Mammary epithelial cell (primary cell): Measurements from ENCODE around the gene RARA.

Source experiments
- EZH2 ChIP-seq: IDR thresholded peaks from 2 replicates; pipeline ENCODE4 v1.6.1; 2012; ENCODE audit warnings: low read length, inconsistent platforms, borderline replicate concordance
- TF ChIP-seq, protein P1 (sequence below), 2 donors: IDR thresholded peaks in 1 of 2; conservative IDR thresholded peaks in 1 of 2; 2 replicates each; pipeline ENCODE4 v1.5.1; 2011 to 2012; ENCODE audit warnings: inconsistent platforms in 2 of 2, low read length in 2 of 2, mild to moderate bottlenecking in 2 of 2, control low read depth in 1 of 2, low read depth in 1 of 2; ENCODE audit not compliant: insufficient read depth in 1 of 2; ENCODE audit errors: extremely low read depth in 1 of 2

DNA sequence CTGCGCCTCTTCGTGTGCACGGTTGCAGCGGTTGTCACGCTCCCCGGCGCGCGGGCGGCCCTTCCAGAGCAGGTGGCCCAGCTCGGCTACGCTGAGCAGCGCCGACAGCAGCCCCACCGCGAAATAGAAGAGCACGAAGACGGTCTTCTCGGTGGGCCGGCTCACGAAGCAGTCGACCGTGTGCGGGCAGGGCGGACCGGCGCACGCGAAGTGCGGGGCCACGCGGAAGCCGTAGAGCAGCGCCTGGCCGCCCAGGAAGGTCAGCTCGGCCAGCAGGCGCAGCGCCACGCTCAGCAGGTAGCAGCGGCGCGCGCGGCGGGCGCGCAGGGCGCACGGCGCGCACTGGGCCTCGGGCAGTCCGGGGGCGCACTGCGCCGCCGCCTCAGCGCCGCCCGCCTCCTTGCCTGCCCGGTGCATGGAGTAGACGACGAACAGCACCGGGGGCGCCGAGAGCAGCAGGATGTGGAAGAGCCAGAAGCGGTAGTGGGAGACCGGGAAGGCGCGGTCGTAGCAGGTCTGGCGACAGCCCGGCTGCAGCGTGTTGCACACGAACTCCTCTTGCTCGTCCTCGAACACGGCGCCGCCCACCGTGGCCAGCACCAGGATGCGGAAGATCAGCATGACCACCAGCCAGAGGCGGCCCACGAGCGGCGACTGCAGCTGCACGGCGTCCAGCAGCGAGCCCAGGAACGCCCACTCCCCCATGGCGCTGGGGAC, 54.3 kb downstream of the RARA start:
- TF ChIP-seq, protein P1, sequence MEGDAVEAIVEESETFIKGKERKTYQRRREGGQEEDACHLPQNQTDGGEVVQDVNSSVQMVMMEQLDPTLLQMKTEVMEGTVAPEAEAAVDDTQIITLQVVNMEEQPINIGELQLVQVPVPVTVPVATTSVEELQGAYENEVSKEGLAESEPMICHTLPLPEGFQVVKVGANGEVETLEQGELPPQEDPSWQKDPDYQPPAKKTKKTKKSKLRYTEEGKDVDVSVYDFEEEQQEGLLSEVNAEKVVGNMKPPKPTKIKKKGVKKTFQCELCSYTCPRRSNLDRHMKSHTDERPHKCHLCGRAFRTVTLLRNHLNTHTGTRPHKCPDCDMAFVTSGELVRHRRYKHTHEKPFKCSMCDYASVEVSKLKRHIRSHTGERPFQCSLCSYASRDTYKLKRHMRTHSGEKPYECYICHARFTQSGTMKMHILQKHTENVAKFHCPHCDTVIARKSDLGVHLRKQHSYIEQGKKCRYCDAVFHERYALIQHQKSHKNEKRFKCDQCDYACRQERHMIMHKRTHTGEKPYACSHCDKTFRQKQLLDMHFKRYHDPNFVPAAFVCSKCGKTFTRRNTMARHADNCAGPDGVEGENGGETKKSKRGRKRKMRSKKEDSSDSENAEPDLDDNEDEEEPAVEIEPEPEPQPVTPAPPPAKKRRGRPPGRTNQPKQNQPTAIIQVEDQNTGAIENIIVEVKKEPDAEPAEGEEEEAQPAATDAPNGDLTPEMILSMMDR (conservative IDR thresholded peaks at IDR 0.05 in 1 of 2, IDR thresholded peaks at IDR 0.05 in 1 of 2; ENCODE audit: extremely low read depth in 1 of 2, insufficient read depth in 1 of 2, low read depth in 1 of 2, low read length in 2 of 2): no peak
- TF ChIP-seq EZH2: no peak
